T47D (cell line): Measurements from ENCODE around the gene COQ2.
A peak's percentile ranks its signal among the peaks of the same experiment; 100 is the strongest.
"Not testable (repeated sequence)": the region's sequence is repeated elsewhere in the genome, so short reads cannot be mapped to it uniquely, and the experiment has no call there.

Experiments used
- DNase-seq, 2 experiments: peaks; one replicate each; pipeline versions ENCODE4 v3.0.0 to v3.0.0-alpha.2; 2011 to 2012; ENCODE audit warnings: low read depth in 1 of 2, low spot score in 1 of 2
- JUND ChIP-seq: IDR thresholded peaks from 2 replicates; pipeline ENCODE4 v1.6.1; 2012; ENCODE audit warnings: low read depth
- in situ Hi-C: cut with HindIII; loops from 2 replicates; pipeline ENCODE4 v1.10.0; 2016; ENCODE audit warnings: low sequenced_read_pairs, low pct_unique_long_range_greater_than_20kb

COQ2 gene, protein sequence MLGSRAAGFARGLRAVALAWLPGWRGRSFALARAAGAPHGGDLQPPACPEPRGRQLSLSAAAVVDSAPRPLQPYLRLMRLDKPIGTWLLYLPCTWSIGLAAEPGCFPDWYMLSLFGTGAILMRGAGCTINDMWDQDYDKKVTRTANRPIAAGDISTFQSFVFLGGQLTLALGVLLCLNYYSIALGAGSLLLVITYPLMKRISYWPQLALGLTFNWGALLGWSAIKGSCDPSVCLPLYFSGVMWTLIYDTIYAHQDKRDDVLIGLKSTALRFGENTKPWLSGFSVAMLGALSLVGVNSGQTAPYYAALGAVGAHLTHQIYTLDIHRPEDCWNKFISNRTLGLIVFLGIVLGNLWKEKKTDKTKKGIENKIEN

DNA sequence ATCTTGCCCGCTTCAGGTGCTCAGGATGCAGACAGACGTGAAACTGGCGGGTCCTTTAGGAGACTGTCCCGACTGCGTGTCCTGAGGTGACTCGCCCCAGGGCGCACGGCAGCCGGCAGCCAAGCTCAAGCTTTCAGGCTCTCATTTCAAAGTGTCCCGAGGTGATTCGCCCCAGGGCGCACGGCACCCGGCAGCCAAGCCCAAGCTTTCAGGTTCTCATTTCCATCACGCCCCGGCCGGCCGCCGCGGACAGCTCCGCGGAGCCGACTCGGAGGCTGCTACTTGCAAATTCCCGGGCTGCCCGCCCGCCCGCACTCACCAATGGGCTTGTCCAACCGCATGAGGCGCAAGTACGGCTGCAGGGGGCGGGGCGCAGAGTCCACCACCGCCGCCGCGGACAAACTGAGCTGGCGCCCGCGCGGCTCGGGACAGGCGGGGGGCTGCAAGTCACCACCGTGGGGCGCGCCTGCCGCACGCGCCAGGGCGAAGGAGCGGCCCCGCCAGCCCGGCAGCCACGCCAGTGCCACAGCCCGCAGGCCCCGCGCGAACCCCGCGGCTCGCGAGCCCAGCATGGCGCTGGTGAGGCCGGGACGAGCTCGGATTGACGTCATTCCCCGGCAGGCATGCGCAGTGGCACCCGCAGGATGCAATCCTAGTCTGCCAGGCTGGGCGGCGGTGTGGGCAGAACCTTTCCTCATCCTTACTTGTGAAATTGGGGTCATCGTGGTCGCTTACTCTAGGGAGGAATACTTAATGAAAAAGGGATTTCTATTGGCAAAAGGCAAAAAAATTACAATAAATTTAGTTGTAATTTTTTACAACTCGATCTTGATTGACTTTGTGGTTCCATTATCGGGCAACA, at the start of gene COQ2:
TSS of gene COQ2 (minus strand) at position 606 of the 862 bp plus-strand sequence. CDS start at position 572, 34 bp downstream.
- DNase-seq, result peak; percentile 89 to 91
- in situ Hi-C loops, result no loop called here
- no peak for TF ChIP-seq JUND

DNA sequence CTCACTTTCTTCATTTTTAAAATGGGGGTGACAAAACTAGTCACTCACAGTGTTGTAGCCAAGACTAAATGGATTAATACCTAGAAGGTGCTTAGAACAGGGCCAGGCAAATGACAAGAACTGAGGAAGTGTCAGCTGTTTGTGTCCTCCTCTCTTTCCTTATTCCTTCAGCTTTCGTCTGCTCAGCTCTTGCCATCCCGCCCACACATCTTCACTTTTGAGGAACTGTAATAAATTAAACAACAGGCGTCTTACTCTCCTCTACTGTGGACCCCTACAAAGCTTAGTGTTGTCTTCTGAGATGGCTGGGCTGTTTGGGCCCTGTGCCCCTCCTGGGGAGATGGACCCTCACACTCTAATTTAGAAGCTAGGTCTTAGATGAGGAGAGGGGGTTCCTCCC, 47.4 kb upstream of the COQ2 start:
- in situ Hi-C loops, result no loop called here
- no peak for TF ChIP-seq JUND
- DNase-seq, result no peak

DNA sequence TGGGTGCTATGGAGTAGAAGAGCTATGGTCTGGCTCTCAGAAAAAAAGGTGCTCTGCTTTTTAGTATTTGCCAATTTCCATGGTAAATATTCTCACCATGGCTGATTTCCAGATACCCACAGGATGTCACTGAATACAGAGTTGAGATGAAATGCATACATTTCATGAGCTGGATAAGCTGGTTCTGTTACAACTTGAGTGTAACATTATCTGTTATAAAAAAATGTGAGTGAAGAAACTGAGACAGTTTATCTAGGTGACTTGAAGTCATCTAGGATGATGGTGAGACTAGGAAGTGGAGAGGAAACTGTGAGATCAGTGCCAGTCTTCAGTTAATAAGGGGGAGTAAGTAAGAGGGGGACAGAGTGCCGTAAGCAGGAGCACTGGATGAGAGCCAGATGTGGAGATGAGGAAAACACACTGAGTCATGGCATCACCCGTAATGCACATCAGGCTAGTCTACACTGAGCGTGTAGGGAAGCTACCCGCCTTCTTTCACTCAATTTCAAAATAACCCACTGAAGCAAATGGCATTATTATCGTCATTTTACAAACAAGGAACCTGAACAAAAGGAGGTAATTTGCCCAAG, 45.0 kb upstream of the COQ2 start:
- no peak for DNase-seq
- in situ Hi-C loops, result no loop called here
- no peak for TF ChIP-seq JUND

DNA sequence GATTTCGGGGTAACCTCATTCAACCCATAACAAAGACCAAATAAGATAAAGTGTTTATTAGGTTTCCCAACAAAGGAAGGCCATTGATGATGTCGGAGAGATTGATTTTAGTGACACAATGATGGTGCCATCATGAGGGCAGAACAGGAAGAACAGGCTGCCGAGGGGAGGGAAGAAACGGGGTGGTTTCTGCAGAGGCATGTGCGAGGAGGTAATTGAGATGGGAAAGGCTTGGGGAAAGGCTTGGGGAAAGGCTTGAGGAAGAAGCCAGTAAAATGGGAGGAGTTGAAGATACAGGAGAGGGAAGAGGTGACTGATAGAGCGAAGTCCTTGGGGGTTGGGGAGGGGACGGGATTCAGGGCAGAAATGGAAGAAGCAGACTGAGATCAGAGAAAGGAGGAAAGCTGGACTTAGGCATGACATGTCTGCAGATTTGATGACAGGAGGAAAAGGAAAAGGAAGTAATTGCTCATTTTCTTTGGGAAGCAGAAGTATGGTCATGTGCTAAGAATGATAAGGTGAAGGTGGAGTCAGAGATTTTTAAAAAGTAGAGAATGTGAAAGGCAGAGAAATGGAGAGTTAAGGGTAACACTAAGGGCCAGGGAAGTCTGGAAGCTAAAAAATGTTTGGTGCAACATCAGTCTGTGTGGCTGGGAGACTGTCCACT, 44.1 kb upstream of the COQ2 start:
- in situ Hi-C loops, result no loop called here
- peak in 1 of 2 experiments; percentile 38 for DNase-seq
- TF ChIP-seq JUND, result no peak

DNA sequence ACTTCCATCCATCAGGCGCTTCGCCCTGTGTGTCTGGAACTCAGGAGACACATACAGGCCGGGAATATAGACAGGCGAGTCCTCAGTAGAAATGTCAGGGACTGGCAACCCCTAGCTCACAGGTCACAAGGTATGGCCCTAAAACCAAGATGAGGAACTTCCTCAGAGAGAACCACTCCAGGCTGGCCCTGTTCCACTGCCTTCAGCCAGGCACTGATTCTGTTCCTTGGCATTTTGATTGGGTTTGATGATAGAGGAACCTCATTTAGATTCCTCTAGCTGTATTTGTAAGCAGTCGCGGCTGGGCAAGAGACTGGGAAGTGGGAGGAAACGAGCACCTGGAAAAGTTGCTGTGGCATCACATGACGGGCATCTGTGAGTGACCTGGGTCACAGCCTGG, 41.9 kb upstream of the COQ2 start:
- no peak for TF ChIP-seq JUND
- DNase-seq, result no peak
- in situ Hi-C loops, result no loop called here

DNA sequence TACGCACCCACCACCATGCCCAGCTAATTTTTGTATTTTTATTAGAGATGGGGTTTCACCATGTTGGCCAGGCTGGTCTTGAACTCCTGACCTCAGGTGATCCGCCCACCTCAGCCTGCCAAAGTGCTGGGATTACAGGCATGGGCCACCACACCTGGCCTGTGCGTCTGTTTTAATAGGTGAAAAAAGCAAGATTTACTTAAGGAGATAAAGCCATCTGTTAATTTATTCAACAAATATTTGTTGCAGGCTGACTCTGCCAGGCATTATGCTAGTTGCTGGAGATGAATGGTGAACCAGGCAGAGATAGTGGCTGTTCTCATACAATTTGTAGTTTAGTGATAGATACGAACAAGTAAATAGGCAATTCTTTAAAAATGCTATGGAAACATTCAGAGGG, 40.7 kb upstream of the COQ2 start:
- in situ Hi-C loops, result not testable (repeated sequence)

DNA sequence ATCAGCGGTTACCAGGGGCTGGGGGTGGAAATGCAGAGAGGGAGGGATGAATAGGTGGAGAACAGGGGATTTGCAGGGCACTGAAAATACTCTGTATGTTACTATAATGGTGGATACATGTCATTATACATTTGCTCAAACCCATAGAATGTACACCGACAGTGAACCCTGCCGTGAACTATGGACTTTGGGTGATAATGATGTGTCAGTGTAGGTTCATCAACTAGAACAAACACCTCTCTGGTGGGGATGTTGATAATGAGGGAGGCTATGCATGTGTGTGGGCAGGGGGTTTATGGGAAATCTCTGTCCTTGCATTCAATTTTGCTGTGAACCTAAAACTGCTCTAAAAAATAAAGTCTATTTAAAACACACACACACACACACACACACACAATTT, 38.5 kb upstream of the COQ2 start:
- no peak for DNase-seq
- in situ Hi-C loops, result no loop called here
- no peak for TF ChIP-seq JUND

More for the DNA sequence above, 40.7 kb upstream of the COQ2 start:
- not testable (repeated sequence) for DNase-seq

DNA sequence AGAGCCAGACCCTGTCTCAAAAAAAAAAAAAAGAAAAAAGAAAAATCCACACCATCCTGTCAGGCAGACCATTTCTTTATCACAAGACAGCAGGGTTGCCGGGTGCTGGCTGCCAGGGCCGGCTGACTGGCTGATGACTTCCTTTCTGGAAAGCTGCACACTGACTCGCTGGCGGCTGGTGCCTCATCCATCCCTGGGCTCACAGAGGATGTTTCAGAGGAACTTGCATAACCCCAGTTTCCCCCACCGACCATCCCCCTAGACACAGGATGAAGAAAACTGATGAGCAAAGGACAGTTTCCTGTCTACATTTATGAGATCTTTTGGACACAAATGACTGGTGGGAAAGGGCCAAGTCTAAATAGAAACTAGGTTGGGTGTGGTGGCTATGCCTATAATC, 36.0 kb upstream of the COQ2 start:
- DNase-seq, result no peak
- in situ Hi-C loops, result no loop called here
- TF ChIP-seq JUND, result no peak

DNA sequence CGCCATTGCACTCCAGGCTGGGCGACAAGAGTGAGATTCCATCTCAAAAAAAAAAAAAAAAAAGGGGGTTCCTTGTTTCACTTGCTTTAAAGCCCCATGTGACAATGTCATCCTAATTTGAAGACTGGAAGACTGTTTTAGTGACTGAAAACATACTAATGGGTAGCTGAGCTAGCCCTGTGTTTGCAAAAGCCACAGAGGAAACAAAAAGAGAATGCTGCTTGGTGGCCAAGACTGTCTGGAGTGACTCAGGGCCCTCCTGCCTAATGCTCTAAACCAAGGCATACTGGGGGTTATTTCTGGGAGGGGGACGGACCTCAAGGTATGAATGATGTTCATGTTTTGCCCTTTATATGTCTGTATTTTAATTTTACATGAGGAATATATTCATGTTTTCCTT, 34.1 kb upstream of the COQ2 start:
- DNase-seq, result no peak
- no peak for TF ChIP-seq JUND
- in situ Hi-C loops, result no loop called here

DNA sequence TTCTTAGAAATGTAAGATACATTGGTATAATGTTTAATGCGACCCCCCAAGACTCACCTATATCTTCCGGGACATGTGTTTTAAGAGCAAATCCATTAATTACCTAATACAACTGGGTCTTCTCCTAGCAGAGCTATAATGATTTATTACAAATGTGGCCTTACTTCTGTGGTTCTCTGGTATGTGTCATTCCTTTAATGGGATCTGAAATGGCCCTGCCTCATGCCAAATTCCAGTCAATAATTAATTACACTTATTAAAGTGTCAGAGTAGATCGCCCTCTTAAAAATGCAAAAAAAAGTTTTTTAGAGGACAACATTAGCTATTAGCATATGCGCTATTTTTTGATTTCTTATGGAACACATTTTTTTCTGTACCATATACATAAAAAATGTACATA, 33.1 kb upstream of the COQ2 start:
- in situ Hi-C loops, result no loop called here
- TF ChIP-seq JUND, result no peak
- no peak for DNase-seq

DNA sequence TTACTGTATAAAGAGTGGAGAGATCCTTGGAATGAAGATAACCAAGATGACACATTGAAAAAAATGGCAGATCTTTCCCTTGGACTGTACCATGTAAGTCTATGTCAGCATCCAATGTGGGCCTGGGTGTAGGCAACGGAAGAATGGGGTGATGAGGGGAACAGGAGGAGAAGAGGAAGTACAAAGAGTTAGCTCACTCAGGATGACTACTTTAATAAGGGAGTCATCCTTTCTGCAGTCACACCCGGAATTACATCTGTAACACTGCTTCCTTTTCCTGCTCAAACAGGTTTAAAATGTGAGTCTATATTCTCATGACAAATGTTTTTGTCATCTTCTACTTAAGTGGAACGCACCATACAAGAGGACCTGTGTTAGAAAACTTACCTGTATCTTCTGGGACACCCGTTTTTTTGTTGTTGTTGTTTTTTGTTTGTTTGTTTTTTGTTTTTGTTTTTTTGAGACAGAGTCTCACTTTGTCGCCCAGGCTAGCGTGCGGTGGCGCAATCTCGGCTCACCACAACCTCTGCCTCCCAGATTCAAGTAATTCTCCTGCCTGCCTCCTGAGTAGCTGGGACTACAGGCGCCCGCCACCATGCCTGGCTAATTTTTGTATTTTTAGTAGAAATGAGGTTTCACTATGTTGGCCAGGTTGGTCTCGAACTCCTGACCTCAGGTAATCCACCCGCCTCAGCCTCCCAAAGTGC, 32.0 kb upstream of the COQ2 start:
- no peak for TF ChIP-seq JUND
- in situ Hi-C loops, result no loop called here
- DNase-seq, result no peak

DNA sequence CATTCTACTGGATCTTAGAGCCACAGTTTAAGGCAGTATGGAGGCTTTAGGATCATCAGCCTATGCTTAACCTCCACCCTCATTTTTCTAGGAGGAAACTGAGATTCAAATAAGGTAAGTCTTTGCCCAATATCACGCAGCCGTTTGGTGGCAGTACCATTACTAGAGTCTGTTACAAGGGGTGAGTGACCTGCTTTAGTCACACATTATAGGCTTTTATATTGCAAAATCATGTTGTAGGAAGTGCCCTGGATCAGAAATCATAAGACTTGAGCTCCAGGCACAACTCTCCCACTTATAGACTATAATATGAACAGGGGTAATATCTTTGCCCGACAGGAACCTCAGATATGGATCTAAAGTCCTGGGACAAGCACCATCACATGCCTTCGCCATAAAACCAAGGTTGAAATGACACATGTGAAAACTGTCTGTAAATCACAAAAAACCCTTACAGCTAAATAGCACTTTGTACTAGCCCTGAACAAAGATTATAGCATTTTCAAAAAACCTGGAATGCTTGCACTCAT, 30.8 kb upstream of the COQ2 start:
- DNase-seq, result no peak
- no peak for TF ChIP-seq JUND
- in situ Hi-C loops, result no loop called here
